ENCODE data around the gene KPTN.
A peak's percentile ranks its signal among the peaks of the same experiment; 100 is the strongest.

The KPTN gene

GRCh38 chr19:47469719-47470118 is 14.3 kb downstream of the KPTN start:
- DNase-seq (ENCODE audit: low spot score), result no peak

- no peak for DNase-seq (ENCODE audit: low spot score)
Observed at GRCh38 chr19:47469363-47469700, 14.7 kb downstream of the KPTN start.

- no peak for DNase-seq (ENCODE audit: low spot score)
Observed at GRCh38 chr19:47467914-47468313, 16.1 kb downstream of the KPTN start.

- no peak for DNase-seq (ENCODE audit: low spot score)
Observed at GRCh38 chr19:47465957-47466356, 18.1 kb downstream of the KPTN start.

- no peak for DNase-seq (ENCODE audit: low spot score)
Observed at GRCh38 chr19:47464675-47465419, 19.2 kb downstream of the KPTN start.

GRCh38 chr19:47461876-47462275 is 22.1 kb downstream of the KPTN start:
- no peak for DNase-seq (ENCODE audit: low spot score)

- no peak for DNase-seq (ENCODE audit: low spot score)
Observed at GRCh38 chr19:47459477-47459876, 24.5 kb downstream of the KPTN start.

GRCh38 chr19:47458672-47459071 is 25.3 kb downstream of the KPTN start:
- DNase-seq (ENCODE audit: low spot score), result no peak

- no peak for DNase-seq (ENCODE audit: low spot score)
Observed at GRCh38 chr19:47456721-47457474, 27.1 kb downstream of the KPTN start.

- no peak for DNase-seq (ENCODE audit: low spot score)
Observed at GRCh38 chr19:47450478-47450877, 33.5 kb downstream of the KPTN start.

- no peak for DNase-seq (ENCODE audit: low spot score)
Observed at GRCh38 chr19:47448360-47448727, 35.7 kb downstream of the KPTN start.

GRCh38 chr19:47447470-47448359 is 36.3 kb downstream of the KPTN start:
- peak; percentile 16 for DNase-seq (ENCODE audit: low spot score)

GRCh38 chr19:47446534-47447469 is 37.2 kb downstream of the KPTN start:
- DNase-seq (ENCODE audit: low spot score), result no peak

- DNase-seq (ENCODE audit: low spot score), result no peak
Observed at GRCh38 chr19:47445937-47446402, 38.0 kb downstream of the KPTN start.

GRCh38 chr19:47445527-47445926 is 38.5 kb downstream of the KPTN start:
- DNase-seq (ENCODE audit: low spot score), result no peak

- DNase-seq (ENCODE audit: low spot score), result no peak
Observed at GRCh38 chr19:47444388-47444821, 39.6 kb downstream of the KPTN start.

- no peak for DNase-seq (ENCODE audit: low spot score)
Observed at GRCh38 chr19:47443331-47443730, 40.7 kb downstream of the KPTN start.

GRCh38 chr19:47438793-47439220 is 45.2 kb downstream of the KPTN start:
- no peak for DNase-seq (ENCODE audit: low spot score)

GRCh38 chr19:47437500-47437899 is 46.5 kb downstream of the KPTN start:
- DNase-seq (ENCODE audit: low spot score), result no peak

- peak; percentile 60 for DNase-seq (ENCODE audit: low spot score)
Observed at GRCh38 chr19:47436712-47437401, 47.2 kb downstream of the KPTN start.
